ENCODE results near the gene SPTB. TPM values are rescaled to one million over a fixed set of nuclear protein-coding genes. Genes with fewer than 3 reads are reported as not detected.
A peak's percentile ranks its signal among the peaks of the same experiment; 100 is the strongest.
"Not testable (repeated sequence)": the region's sequence is repeated elsewhere in the genome, so short reads cannot be mapped to it uniquely, and the experiment has no call there.

SPTB gene
- total and polyA plus RNA-seq, 4 donors, result 1.1 to 7.9 (median 3.5) TPM

DNA sequence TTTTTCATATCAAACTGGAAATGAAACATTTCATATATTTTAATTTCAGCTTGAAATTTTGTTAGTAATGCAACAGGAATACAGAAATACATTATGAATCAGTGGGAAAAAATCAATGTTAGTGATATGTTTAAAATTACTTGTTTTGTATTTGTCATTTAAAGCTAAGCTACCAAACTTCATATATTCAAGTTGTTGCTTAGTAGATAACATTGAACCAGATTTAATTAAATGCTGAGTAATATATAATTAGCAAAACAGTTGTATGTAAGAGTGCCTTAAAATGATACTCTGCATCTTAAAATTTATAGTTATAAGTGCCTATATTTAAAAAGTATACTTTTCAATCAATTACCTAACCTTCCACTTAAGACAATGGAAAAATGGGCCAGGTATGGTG is 39.5 kb upstream of the SPTB start:
- Histone ChIP-seq H3K27me3 (ENCODE audit: control insufficient read depth in 1 of 2, insufficient read depth in 2 of 2, low read length in 1 of 2) (no peaks in the 10 kb centered on the region), H3K9me3 (ENCODE audit: control insufficient read depth, low read length) (no peaks in the 10 kb centered on the region), H3K27ac (ENCODE audit: low read depth in 1 of 2, low read length in 2 of 2) (peak overlapping the region in 1 of 2 donors; percentile 92), H3K4me3 (ENCODE audit: low read length in 2 of 2) (no peak overlapping the region), H3K4me1 (ENCODE audit: control insufficient read depth in 1 of 2, insufficient read depth in 2 of 2, low read length in 2 of 2) (peaks cover 6 to 7% of the 10 kb centered on the region in 2 donors), H3K36me3 (ENCODE audit: control insufficient read depth in 1 of 2, insufficient read depth in 2 of 2, low read length in 1 of 2) (no peaks in the 10 kb centered on the region)
- DNase-seq (no peak), ATAC-seq (ENCODE audit: low FRiP score) (no peak)
- intact Hi-C loops (cut with DNase I), result loop anchor here in 1 of 2 donors (10.0 kb wide), 1 partner anchor 374 kb away; the partner anchor contains the start of genes HSPA2 and PPP1R36

DNA sequence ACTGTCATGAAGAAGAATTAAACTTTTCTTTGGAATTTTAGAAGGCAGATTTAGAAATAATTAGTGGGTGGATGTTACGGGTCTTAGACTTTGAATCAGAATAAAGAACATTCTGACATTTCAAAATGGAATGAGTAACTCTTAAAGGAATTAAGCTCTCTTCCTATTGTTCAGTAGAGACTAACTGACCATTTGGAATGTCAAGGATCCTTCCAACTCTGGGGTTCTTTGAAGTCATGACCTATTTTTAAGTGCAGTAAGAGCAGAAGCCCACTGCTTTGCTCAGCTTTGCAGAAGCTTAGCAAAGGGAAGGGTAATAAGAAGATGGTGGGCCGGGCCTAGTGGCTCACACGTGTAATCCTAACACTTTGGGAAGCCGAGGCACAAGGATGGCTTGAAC is 38.5 kb upstream of the SPTB start:
- intact Hi-C loops (cut with DNase I), result loop anchor here in 1 of 2 donors (10.0 kb wide), 1 partner anchor 373 kb away; the partner anchor contains the start of genes HSPA2 and PPP1R36
- no peak for ATAC-seq (ENCODE audit: low FRiP score)
- H3K9me3 ChIP-seq (ENCODE audit: control insufficient read depth, low read length), result no peaks in the 10 kb centered on the region
- no peaks in the 10 kb centered on the region for H3K36me3 ChIP-seq (ENCODE audit: control insufficient read depth in 1 of 2, insufficient read depth in 2 of 2, low read length in 1 of 2)
- H3K27ac ChIP-seq (ENCODE audit: low read depth in 1 of 2, low read length in 2 of 2), result peak overlapping the region in 1 of 2 donors; percentile 88
- no peak for DNase-seq
- H3K27me3 ChIP-seq (ENCODE audit: control insufficient read depth in 1 of 2, insufficient read depth in 2 of 2, low read length in 1 of 2), result no peaks in the 10 kb centered on the region
- H3K4me3 ChIP-seq (ENCODE audit: low read length in 2 of 2), result no peak overlapping the region
- H3K4me1 ChIP-seq (ENCODE audit: control insufficient read depth in 1 of 2, insufficient read depth in 2 of 2, low read length in 2 of 2), result peaks cover 6 to 7% of the 10 kb centered on the region in 2 donors
- 75 to 78% methylated on average over 4 of the region's 4 CpGs for WGBS, 2 donors

DNA sequence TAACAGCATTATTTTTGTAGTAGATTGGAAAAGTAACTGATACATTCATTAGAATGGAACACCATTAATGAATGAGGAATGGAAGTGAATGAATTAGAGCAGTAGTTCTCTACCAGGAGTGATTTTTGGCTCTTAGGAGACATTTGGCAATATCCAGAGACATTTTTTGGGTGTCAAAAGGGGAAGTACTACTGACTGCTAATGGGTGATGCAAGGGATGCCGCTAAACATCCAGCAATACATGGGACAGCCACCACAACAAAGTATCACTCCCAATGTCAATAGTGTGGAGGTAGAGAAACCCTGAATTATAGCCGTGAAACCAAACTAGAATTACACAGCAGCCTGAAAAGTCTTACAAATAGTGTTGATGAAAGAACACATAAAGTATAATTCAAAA is 36.1 kb upstream of the SPTB start:
- DNase-seq (no peak), ATAC-seq (ENCODE audit: low FRiP score) (no peak)
- intact Hi-C loops (cut with DNase I), result loop anchor here in 1 of 2 donors (10.0 kb wide), 1 partner anchor 371 kb away; the partner anchor contains the start of genes HSPA2 and PPP1R36
- H3K4me1 ChIP-seq (ENCODE audit: control insufficient read depth in 1 of 2, insufficient read depth in 2 of 2, low read length in 2 of 2), result peaks cover 6 to 7% of the 10 kb centered on the region in 2 donors
- H3K4me3 ChIP-seq (ENCODE audit: low read length in 2 of 2), result peak overlapping the region in 1 of 2 donors; percentile 26
- H3K27me3 ChIP-seq (ENCODE audit: control insufficient read depth in 1 of 2, insufficient read depth in 2 of 2, low read length in 1 of 2), result no peaks in the 10 kb centered on the region
- WGBS, 2 donors, result 73 to 77% methylated on average over 2 of the region's 2 CpGs
- H3K9me3 ChIP-seq (ENCODE audit: control insufficient read depth, low read length), result no peaks in the 10 kb centered on the region
- no peak overlapping the region for H3K27ac ChIP-seq (ENCODE audit: low read depth in 1 of 2, low read length in 2 of 2)
- no peaks in the 10 kb centered on the region for H3K36me3 ChIP-seq (ENCODE audit: control insufficient read depth in 1 of 2, insufficient read depth in 2 of 2, low read length in 1 of 2)

DNA sequence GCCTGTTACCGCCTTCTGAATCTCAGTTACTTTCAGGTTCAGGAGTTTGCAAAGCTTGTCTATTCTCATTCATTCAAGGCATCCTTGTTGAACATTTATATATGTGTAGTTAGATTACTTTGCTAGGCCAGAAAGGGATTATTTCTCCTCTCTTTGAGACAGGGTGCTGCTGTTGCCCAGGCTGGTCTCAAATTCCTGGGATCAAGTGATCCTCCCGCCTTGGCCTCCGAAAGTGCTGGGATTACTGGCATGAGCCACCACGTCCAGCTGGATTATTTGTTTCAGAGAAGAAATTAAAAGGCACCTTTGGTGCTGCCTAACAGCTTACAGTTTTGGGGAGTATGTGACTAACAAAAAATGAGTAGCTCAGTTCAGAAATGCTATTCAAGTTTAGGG is 35.3 kb upstream of the SPTB start:
- Histone ChIP-seq H3K36me3 (ENCODE audit: control insufficient read depth in 1 of 2, insufficient read depth in 2 of 2, low read length in 1 of 2) (no peaks in the 10 kb centered on the region), H3K4me3 (ENCODE audit: low read length in 2 of 2) (peak overlapping the region; percentile 44 to 91), H3K9me3 (ENCODE audit: control insufficient read depth, low read length) (no peaks in the 10 kb centered on the region), H3K27ac (ENCODE audit: low read depth in 1 of 2, low read length in 2 of 2) (peak overlapping the region in 1 of 2 donors; percentile 86), H3K4me1 (ENCODE audit: control insufficient read depth in 1 of 2, insufficient read depth in 2 of 2, low read length in 2 of 2) (peaks cover 6 to 7% of the 10 kb centered on the region in 2 donors), H3K27me3 (ENCODE audit: control insufficient read depth in 1 of 2, insufficient read depth in 2 of 2, low read length in 1 of 2) (no peaks in the 10 kb centered on the region)
- ATAC-seq (ENCODE audit: low FRiP score) (no peak), DNase-seq (no peak)
- intact Hi-C loops (cut with DNase I), result loop anchor here in 1 of 2 donors (10.0 kb wide), 1 partner anchor 370 kb away; the partner anchor contains the start of genes HSPA2 and PPP1R36
- WGBS, 2 donors, result 4% methylated on average over 4 of the region's 4 CpGs

DNA sequence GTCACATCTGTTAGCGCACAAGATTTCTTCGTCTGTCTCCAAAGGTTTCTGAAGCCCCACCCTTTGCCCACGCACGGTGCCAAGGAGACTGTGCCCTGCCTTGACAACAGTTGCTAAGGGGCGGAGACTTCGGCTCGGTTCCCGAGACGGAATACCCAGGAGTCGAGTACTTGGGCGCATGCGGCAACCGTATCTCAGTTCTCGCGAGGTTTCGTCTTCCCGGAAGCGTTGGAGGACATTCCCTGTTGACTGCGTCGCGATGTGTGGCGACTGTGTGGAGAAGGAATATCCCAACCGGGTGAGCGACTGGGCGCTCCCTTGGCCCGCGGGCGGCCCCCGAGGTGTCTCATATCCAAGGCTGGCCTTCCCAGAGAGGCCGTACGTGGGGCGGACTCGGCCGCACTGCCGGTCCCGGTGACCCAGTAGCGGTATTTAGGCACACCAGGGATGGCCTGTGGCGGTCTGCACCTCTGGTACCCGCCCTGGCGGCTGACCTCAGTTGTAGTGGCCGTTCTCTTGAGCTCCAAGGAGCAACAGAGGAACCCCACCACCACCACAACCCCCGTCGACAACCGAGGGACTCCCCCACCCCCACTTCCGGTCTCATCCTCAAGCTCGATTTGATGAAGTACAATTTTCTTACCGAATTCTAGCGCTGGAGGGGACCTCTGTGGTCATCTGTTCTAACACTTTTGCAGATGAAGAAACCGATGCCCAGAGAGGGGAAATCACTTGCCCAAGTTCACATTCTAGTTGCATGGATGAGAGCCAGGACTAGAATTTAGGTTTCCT is 34.7 kb upstream of the SPTB start, which contains the start of gene CHURC1:
Gene CHURC1, plus strand, starts transcription at position 219 of the 792 bp plus-strand sequence. Its CDS starts 41 bp downstream, at position 260.
- 0 to 1% methylated on average over 46 to 49 of the region's 49 CpGs for WGBS, 2 donors
- peak; percentile 98 for ATAC-seq (ENCODE audit: low FRiP score)
- H3K4me1 ChIP-seq (ENCODE audit: control insufficient read depth in 1 of 2, insufficient read depth in 2 of 2, low read length in 2 of 2), result peaks cover 5 to 6% of the 10 kb centered on the region in 2 donors
- no peaks in the 10 kb centered on the region for H3K36me3 ChIP-seq (ENCODE audit: control insufficient read depth in 1 of 2, insufficient read depth in 2 of 2, low read length in 1 of 2)
- H3K27me3 ChIP-seq (ENCODE audit: control insufficient read depth in 1 of 2, insufficient read depth in 2 of 2, low read length in 1 of 2), result no peaks in the 10 kb centered on the region
- intact Hi-C loops (cut with DNase I), result loop anchor here in 1 of 2 donors (10.0 kb wide), 1 partner anchor 370 kb away; the partner anchor contains the start of genes HSPA2 and PPP1R36
- peak within 1 kb of the TSS; percentile 84 to 86 for H3K27ac ChIP-seq (ENCODE audit: low read depth in 1 of 2, low read length in 2 of 2)
- H3K4me3 ChIP-seq (ENCODE audit: low read length in 2 of 2), result peak within 1 kb of the TSS; percentile 44 to 91
- H3K9me3 ChIP-seq (ENCODE audit: control insufficient read depth, low read length), result no peaks in the 10 kb centered on the region
- DNase-seq, result peak; percentile 100

DNA sequence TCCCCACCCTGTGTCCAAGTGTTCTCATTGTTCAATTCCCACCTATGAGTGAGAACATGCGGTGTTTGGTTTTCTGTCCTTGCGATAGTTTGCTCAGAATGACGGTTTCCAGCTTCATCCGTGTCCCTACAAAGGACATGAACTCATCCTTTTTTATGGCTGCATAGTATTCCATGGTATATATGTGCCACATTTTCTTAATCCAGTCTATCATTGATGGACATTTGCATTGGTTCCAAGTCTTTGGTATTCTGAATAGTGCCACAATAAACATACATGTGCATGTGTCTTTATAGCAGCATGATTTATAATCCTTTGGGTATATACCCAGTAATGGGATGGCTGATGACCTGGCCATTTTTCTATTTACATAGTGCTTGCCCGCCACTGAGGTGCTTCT is 33.8 kb upstream of the SPTB start:
- not testable (repeated sequence) for DNase-seq; H3K27ac ChIP-seq (ENCODE audit: low read depth in 1 of 2, low read length in 2 of 2); H3K4me1 ChIP-seq (ENCODE audit: control insufficient read depth in 1 of 2, insufficient read depth in 2 of 2, low read length in 2 of 2); H3K4me3 ChIP-seq (ENCODE audit: low read length in 2 of 2); H3K36me3 ChIP-seq (ENCODE audit: control insufficient read depth in 1 of 2, insufficient read depth in 2 of 2, low read length in 1 of 2); H3K9me3 ChIP-seq (ENCODE audit: control insufficient read depth, low read length); H3K27me3 ChIP-seq (ENCODE audit: control insufficient read depth in 1 of 2, insufficient read depth in 2 of 2, low read length in 1 of 2); ATAC-seq (ENCODE audit: low FRiP score)
- 12 to 64% methylated on average over 1 to 5 of the region's 5 CpGs for WGBS, 2 donors
- intact Hi-C loops (cut with DNase I), result loop anchor here in 1 of 2 donors (10.0 kb wide), 1 partner anchor 369 kb away; the partner anchor contains the start of genes HSPA2 and PPP1R36

DNA sequence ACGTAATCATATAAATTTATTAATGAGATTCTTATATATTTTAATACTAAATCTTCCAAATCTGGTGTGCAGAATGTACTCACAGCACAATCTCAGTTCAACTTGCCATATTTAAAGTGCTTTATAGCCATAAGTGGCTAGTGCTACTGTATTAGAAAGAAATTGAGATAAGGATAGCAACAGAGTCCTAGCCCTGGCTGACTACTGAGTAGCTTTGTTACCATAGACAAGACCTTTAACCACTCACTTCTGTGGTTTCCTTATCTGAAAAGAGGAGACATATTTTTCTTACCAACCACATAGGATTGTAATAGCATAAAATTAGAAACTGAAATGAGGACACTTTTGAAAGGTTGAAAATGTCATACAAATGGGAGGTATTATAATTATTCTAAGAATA is 32.6 kb upstream of the SPTB start:
- Histone ChIP-seq H3K36me3 (ENCODE audit: control insufficient read depth in 1 of 2, insufficient read depth in 2 of 2, low read length in 1 of 2) (no peaks in the 10 kb centered on the region), H3K27me3 (ENCODE audit: control insufficient read depth in 1 of 2, insufficient read depth in 2 of 2, low read length in 1 of 2) (no peaks in the 10 kb centered on the region), H3K4me1 (ENCODE audit: control insufficient read depth in 1 of 2, insufficient read depth in 2 of 2, low read length in 2 of 2) (peaks cover 0 to 6% of the 10 kb centered on the region in 2 donors), H3K9me3 (ENCODE audit: control insufficient read depth, low read length) (no peaks in the 10 kb centered on the region), H3K27ac (ENCODE audit: low read depth in 1 of 2, low read length in 2 of 2) (no peak overlapping the region), H3K4me3 (ENCODE audit: low read length in 2 of 2) (no peak overlapping the region)
- ATAC-seq (ENCODE audit: low FRiP score), result no peak
- DNase-seq, result no peak
- intact Hi-C loops (cut with DNase I), result loop anchor here in 1 of 2 donors (10.0 kb wide), 1 partner anchor 367 kb away; the partner anchor contains the start of genes HSPA2 and PPP1R36
- WGBS, 2 donors, result 0 to 1% methylated on average over 1 of the region's 1 CpG

DNA sequence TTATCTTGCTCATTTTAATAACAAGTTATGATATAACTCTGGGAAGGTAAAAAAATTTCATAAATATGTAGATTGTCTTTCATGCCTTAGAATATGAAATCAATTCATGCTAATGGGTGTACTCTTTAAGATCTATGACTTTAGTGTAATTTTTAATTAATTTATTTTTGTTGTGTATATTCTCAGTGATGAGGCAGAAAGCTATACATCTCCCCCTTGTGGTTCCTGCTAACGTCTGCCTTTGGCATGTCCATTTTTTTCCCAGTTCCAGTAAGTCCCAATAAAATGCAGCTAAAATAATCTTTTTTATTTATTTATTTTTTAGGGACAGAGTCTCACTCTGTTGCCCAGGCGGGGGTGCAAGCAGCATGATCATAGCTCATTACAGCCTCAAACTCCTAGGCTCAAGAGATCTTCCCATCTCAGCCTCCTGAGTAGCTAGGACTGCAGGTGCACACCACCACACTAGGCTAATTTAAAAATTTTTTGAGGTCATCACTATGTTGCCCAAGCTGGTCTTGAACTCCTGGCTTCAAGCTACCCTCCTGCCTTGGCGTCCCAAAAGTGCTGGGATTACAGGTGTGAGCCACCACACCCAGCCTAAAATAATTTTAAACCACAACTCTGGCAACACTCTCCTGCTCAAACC is 31.3 kb upstream of the SPTB start:
- Histone ChIP-seq H3K36me3 (ENCODE audit: control insufficient read depth in 1 of 2, insufficient read depth in 2 of 2, low read length in 1 of 2) (no peaks in the 10 kb centered on the region), H3K27me3 (ENCODE audit: control insufficient read depth in 1 of 2, insufficient read depth in 2 of 2, low read length in 1 of 2) (no peaks in the 10 kb centered on the region), H3K9me3 (ENCODE audit: control insufficient read depth, low read length) (no peaks in the 10 kb centered on the region), H3K27ac (ENCODE audit: low read depth in 1 of 2, low read length in 2 of 2) (no peak overlapping the region), H3K4me1 (ENCODE audit: control insufficient read depth in 1 of 2, insufficient read depth in 2 of 2, low read length in 2 of 2) (peaks cover 0 to 6% of the 10 kb centered on the region in 2 donors), H3K4me3 (ENCODE audit: low read length in 2 of 2) (no peak overlapping the region)
- ATAC-seq (ENCODE audit: low FRiP score) (no peak), DNase-seq (no peak)
- intact Hi-C loops (cut with DNase I), result loop anchor here in 1 of 2 donors (10.0 kb wide), 1 partner anchor 366 kb away; the partner anchor contains the start of genes HSPA2 and PPP1R36
- WGBS, 2 donors, result 45 to 50% methylated on average over 3 of the region's 3 CpGs
